Psoas muscle (tissue), 8 donors: Measurements from ENCODE around the gene GNA12. TPM values are rescaled to one million over a fixed set of nuclear protein-coding genes. Genes with fewer than 3 reads are reported as not detected.
A peak's percentile ranks its signal among the peaks of the same experiment; 100 is the strongest.

ENCODE experiments used
- ATAC-seq, 4 donors: fragments of 200-7000 bp; cut with Tn5 transposase; one replicate each; pipeline ENCODE4 v1.9.1; 2020; ENCODE audit warnings: moderate library complexity in 3 of 4, mild to moderate bottlenecking in 2 of 4
- DNase-seq, 2 donors: peaks; one replicate each; pipeline ENCODE4 v3.0.0-alpha.2; 2020
- H3K27ac ChIP-seq: fragments of 200-600 bp; one replicate; pipeline ENCODE4 v1.8.0; 2022
- H3K27me3 ChIP-seq, 3 donors: fragments of 200-600 bp in 1 of 3; one replicate each; pipeline versions ENCODE4 v1.6.1 to v1.8.0; 2013 to 2022; ENCODE audit warnings: low read length in 2 of 3, mild to moderate bottlenecking in 2 of 3, moderate library complexity in 1 of 3; ENCODE audit not compliant: insufficient read depth in 3 of 3
- H3K36me3 ChIP-seq, 2 donors: fragments of 200-600 bp in 1 of 2; one replicate each; pipeline versions ENCODE4 v1.6.1 to v1.8.0; 2013 to 2022; ENCODE audit warnings: low read depth in 1 of 2, mild to moderate bottlenecking in 1 of 2, moderate library complexity in 1 of 2; ENCODE audit not compliant: insufficient read depth in 1 of 2
- H3K4me1 ChIP-seq: fragments of 200-600 bp; one replicate; pipeline ENCODE4 v1.8.0; 2022
- H3K4me3 ChIP-seq: fragments of 200-600 bp; one replicate; pipeline ENCODE4 v1.8.0; 2022; ENCODE audit warnings: mild to moderate bottlenecking
- H3K9me3 ChIP-seq: fragments of 200-600 bp; one replicate; pipeline ENCODE4 v1.8.0; 2022
- WGBS, 3 donors: extraction: QIAGEN DNeasy Blood & Tissue Kit; methylation state at CpG; one replicate each; pipeline versions ENCODE4 v1.1.6 to v1.1.7; 2013; 5-methylcytosine and 5-hydroxymethylcytosine counted together
- intact Hi-C, 2 donors: fragments of 100-400 bp; cut with DNase I; formaldehyde crosslinking; loops; one replicate each; pipeline versions ENCODE4 v1.11.0 to v1.14.2; 2022
- polyA plus RNA-seq, 3 donors: library from polyadenylated mRNA; stranded (reverse); fragments of 200-250 nt; gene quantifications; one replicate each; pipeline ENCODE4 v1.2.3, GENCODE V29; 2013
- total RNA-seq, 4 donors: library from RNA; stranded (reverse); fragmentation: NEBNext Ultra II Directional in 2 of 4; extraction: Animal tissue kit (Norgen Biotek cat#: 25700) in 2 of 4; gene quantifications; one replicate each; pipeline versions ENCODE4 v1.2.1 to v1.2.4, GENCODE V29; 2021 to 2023
- TF ChIP-seq, protein P1 (sequence below): fragments of 200-600 bp; IDR thresholded peaks from one replicate; pipeline ENCODE4 v1.8.0; 2022; ENCODE audit warnings: antibody characterized with exemption
- donor health status: healthy with polysubstance abuse.
- donor health status: DM: no; HTN: no; CAD: no; lungs with moderate emphysema.
- donor health status: Bipolar disorder and iron deficiency.
- donor health status: healthy.
- donor health status: DM: yes; HTN: yes; CAD: no.
- donor health status: DM: no; HTN: no; CAD: no.
- donor health status: DM: no; HTN: no; CAD: no.
- donor health status: DM: yes; HTN: yes; CAD: no.

GNA12 gene
- total and polyA plus RNA-seq, 7 donors, result 7.1 to 20.2 (median 15.4) TPM

- DNase-seq (peak; percentile 62 to 88), ATAC-seq (no peak)
- peaks cover 18% of the 10 kb centered on the region for H3K4me1 ChIP-seq
- intact Hi-C loops, result no loop called here
- 58 to 74% (median 63%) methylated on average over 7 of the region's 7 CpGs for WGBS, 3 donors
- no peaks in the 10 kb centered on the region for H3K9me3 ChIP-seq
- no peak overlapping the region for H3K4me3 ChIP-seq
- H3K27ac ChIP-seq, result no peak overlapping the region
- H3K27me3 ChIP-seq, result no peaks in the 10 kb centered on the region
- H3K36me3 ChIP-seq, result no peaks in the 10 kb centered on the region
- TF ChIP-seq, protein P1, sequence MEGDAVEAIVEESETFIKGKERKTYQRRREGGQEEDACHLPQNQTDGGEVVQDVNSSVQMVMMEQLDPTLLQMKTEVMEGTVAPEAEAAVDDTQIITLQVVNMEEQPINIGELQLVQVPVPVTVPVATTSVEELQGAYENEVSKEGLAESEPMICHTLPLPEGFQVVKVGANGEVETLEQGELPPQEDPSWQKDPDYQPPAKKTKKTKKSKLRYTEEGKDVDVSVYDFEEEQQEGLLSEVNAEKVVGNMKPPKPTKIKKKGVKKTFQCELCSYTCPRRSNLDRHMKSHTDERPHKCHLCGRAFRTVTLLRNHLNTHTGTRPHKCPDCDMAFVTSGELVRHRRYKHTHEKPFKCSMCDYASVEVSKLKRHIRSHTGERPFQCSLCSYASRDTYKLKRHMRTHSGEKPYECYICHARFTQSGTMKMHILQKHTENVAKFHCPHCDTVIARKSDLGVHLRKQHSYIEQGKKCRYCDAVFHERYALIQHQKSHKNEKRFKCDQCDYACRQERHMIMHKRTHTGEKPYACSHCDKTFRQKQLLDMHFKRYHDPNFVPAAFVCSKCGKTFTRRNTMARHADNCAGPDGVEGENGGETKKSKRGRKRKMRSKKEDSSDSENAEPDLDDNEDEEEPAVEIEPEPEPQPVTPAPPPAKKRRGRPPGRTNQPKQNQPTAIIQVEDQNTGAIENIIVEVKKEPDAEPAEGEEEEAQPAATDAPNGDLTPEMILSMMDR, result no peak
These were observed 26.0 kb downstream of the GNA12 start for GRCh38 chr7:2818121-2818520.

DNA sequence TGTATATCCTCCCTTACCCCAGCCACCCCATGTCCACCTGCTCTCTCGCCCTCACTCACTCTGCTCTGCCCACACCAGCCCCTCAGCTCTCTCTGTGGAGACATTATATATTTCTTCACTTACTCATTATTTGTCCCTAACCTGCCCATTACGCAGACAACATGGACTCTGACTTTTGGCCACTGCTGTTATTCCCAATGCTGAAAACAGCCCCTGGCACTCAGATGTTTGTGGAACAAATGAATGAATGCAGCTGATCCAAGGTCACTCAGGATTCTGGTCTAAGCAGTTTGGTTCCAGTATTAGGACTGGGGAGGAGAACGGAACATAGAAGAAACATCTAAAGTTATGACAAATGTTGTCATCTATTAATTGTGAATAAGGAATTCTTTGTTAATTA, 26.7 kb downstream of the GNA12 start:
- DNase-seq (no peak), ATAC-seq (no peak)
- Histone ChIP-seq H3K36me3 (no peaks in the 10 kb centered on the region), H3K9me3 (no peaks in the 10 kb centered on the region), H3K27me3 (no peaks in the 10 kb centered on the region), H3K4me1 (peaks cover 18% of the 10 kb centered on the region), H3K27ac (no peak overlapping the region), H3K4me3 (no peak overlapping the region)
- TF ChIP-seq, protein P1, result no peak
- 64 to 70% (median 66%) methylated on average over 3 of the region's 3 CpGs for WGBS, 3 donors
- intact Hi-C loops, result no loop called here

DNA sequence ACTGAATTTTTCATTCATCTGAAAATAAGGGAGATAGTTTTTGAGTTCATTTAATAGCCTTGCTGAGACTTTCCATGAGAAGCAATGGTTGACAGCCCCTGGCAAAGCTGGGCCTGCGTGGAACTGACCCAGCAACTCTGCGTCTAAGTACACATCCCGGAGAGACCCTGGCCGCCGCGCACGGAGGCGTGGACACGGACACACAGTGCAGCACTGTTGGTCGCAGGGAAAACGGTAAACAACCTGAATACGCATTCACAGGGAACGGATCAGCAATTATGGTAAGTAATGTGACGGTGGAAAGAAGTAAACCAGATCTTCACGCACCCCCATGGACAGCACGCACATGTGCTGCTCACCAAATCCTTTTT, 28.2 kb downstream of the GNA12 start:
- DNase-seq (no peak), ATAC-seq (no peak)
- Histone ChIP-seq H3K27me3 (no peaks in the 10 kb centered on the region), H3K4me3 (no peak overlapping the region), H3K4me1 (peaks cover 15% of the 10 kb centered on the region), H3K27ac (no peak overlapping the region), H3K36me3 (no peaks in the 10 kb centered on the region), H3K9me3 (no peaks in the 10 kb centered on the region)
- intact Hi-C loops, result no loop called here
- WGBS, 3 donors, result 90 to 92% (median 90%) methylated on average over 16 of the region's 16 CpGs
- TF ChIP-seq, protein P1, result no peak

DNA sequence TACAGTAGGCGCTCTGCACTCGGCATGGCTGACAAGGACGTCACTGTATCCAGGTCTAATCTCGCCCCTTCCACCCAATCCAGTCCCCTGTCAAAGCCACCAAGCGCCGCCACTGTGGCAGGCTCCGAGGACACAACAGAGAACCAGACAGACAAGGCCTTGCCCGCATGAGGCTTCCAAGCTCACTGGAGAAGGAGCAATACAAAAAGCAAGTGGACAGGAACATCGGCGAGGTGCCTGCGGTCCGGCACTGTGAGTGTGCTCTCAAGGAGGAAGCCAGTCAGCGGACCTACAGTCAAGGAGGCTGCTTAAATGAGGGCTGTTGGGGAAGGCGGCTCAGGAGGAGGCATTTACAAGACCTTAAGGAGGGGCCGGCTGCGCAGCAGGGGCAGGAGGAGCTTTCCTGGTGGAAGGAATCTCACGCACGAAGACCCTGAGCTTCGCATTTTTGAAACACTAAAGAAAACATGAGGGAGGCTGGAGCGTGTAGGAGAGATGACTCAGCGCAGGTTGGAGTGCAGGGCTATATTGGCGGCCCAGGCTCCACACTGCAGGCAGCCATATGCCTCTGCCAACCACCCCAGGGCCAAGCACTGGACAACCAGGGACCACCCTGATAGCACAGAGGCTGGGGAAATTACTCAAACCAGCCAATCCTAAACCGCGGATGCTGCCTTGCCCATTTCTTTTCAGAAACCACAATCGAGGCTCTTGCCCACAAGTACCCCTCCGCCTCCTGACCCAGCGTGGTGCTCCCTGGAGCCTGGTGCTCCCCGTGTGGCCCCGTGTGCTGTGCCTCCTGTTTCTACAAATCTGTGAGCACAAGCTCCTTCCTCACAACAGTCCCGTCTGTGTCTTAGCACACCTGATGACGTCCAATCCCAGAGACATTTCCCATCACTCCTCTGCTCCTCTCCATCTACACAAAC, 28.9 kb downstream of the GNA12 start:
- WGBS, 3 donors, result 92 to 95% (median 92%) methylated on average over 31 of the region's 31 CpGs
- Histone ChIP-seq H3K4me3 (no peak overlapping the region), H3K4me1 (peaks cover 12% of the 10 kb centered on the region), H3K27me3 (no peaks in the 10 kb centered on the region), H3K9me3 (no peaks in the 10 kb centered on the region), H3K27ac (no peak overlapping the region), H3K36me3 (no peaks in the 10 kb centered on the region)
- TF ChIP-seq, protein P1, result no peak
- no peak for ATAC-seq
- DNase-seq, result no peak
- intact Hi-C loops, result loop anchor here in 1 of 2 donors (5.0 kb wide), 1 partner anchor 53 kb away; no protein-coding TSS in a partner anchor
